ENCODE data around the gene FOXN1.

- TF ChIP-seq CTCF (IDR thresholded peaks at IDR 0.05; ENCODE audit: poor library complexity) (no peak), EZH2 (IDR thresholded peaks at IDR 0.05; ENCODE audit: borderline replicate concordance) (no peak), EZH2phosphoT487 (IDR thresholded peaks at IDR 0.05; ENCODE audit: low read depth, severe bottlenecking, unreplicated experiment) (no peak)
Observed at GRCh38 chr17:28547096-28547622, 41.0 kb downstream of the FOXN1 start.
